B cell (primary cell): ENCODE results near the gene OTOGL.

Experiments
- EZH2 ChIP-seq: IDR thresholded peaks from 2 replicates; pipeline ENCODE4 v1.6.1; 2012; ENCODE audit warnings: borderline replicate concordance, low read depth, mild to moderate bottlenecking, moderate library complexity, low read length; ENCODE audit not compliant: insufficient read depth, poor library complexity, severe bottlenecking
- TF ChIP-seq, protein P1 (sequence below): fragments of 200-600 bp; IDR thresholded peaks from one replicate; pipeline ENCODE4 v1.8.0; 2022; ENCODE audit warnings: antibody characterized with exemption, mild to moderate bottlenecking

DNA sequence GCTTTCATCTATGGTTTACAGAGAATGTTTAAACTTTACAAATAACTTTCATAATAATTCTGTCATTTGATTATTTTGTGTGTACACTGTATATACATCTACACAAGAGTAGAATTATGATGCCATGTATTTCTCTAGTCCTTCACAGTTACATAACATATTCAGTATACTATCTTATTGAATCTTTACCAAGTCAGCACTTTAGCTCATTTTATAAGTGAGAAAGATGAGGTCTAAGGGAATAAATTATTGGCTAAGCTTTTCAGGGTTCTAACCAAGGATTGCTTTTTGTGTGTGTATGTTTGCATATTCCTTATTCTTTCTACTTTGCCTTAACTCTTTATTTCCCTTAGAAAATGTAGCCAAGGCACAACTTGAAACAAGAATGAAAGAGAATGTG is 260.4 kb downstream of the OTOGL start:
- no peak for TF ChIP-seq EZH2
- TF ChIP-seq, protein P1, sequence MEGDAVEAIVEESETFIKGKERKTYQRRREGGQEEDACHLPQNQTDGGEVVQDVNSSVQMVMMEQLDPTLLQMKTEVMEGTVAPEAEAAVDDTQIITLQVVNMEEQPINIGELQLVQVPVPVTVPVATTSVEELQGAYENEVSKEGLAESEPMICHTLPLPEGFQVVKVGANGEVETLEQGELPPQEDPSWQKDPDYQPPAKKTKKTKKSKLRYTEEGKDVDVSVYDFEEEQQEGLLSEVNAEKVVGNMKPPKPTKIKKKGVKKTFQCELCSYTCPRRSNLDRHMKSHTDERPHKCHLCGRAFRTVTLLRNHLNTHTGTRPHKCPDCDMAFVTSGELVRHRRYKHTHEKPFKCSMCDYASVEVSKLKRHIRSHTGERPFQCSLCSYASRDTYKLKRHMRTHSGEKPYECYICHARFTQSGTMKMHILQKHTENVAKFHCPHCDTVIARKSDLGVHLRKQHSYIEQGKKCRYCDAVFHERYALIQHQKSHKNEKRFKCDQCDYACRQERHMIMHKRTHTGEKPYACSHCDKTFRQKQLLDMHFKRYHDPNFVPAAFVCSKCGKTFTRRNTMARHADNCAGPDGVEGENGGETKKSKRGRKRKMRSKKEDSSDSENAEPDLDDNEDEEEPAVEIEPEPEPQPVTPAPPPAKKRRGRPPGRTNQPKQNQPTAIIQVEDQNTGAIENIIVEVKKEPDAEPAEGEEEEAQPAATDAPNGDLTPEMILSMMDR = no peak
